GM12878 (cell line): ENCODE measurements around the gene C10orf143. TPM values are rescaled to one million over a fixed set of nuclear protein-coding genes. Genes with fewer than 3 reads are reported as not detected.

Experiments
- ATAC-seq: fragments of 200-7000 bp; cut with Tn5 transposase; 3 replicates; pipeline ENCODE4 v1.9.1; 2020; ENCODE audit warnings: mild to moderate bottlenecking, moderate library complexity
- BruUV-seq: library from RNA; stranded (reverse); fragments of 400-500 nt; replicated peaks from 2 replicates; lab custom pipeline; 2021; lab: Mats Ljungman, UMichigan
- CTCF ChIA-PET: fragments of 300-600 bp; sonication (Branson Sonifier 250); formaldehyde crosslinking; extraction: SDS; loops from one replicate; lab custom pipeline; 2021; ENCODE audit warnings: inconsistent platforms; lab: Yijun Ruan, JAX
- POLR2A ChIA-PET: fragments of 350-600 bp; formaldehyde crosslinking; extraction: SDS; loops from one replicate; lab custom pipeline; 2021; ENCODE audit warnings: inconsistent platforms; lab: Charles Lee
- RAD21 ChIA-PET: fragments of 300-600 bp; sonication (Branson Sonifier 250); formaldehyde crosslinking; loops from one replicate; lab custom pipeline; 2023; ENCODE audit warnings: antibody characterized with exemption; ENCODE audit not compliant: unreplicated experiment; lab: Charles Lee
- SMC1A ChIA-PET: fragments of 300-600 bp; sonication (Branson Sonifier 250); formaldehyde crosslinking; loops from one replicate; lab custom pipeline; 2023; ENCODE audit not compliant: unreplicated experiment, uncharacterized antibody; lab: Charles Lee
- DNase-seq: peaks from one replicate; pipeline ENCODE4 v3.0.0-alpha.2; 2011; ENCODE audit warnings: low read depth, low spot score
- FAIRE-seq: peaks from 3 replicates; lab custom pipeline; 2011; peaks lifted over from hg19 to GRCh38; lab: Jason Lieb, UNC
- H2AFZ ChIP-seq: 2 replicates; pipeline ENCODE4 v1.6.0; 2011; ENCODE audit warnings: low read depth, low read length, control low read depth; ENCODE audit not compliant: control insufficient read depth
- H3K27ac ChIP-seq: 2 replicates; pipeline ENCODE4 v1.5.1; 2011; ENCODE audit warnings: control low read depth; ENCODE audit not compliant: control insufficient read depth, insufficient read depth
- H3K27me3 ChIP-seq, 2 experiments: replicated peaks in 1 of 2; 2 replicates each; pipeline versions ENCODE4 v1.6.0 to v1.6.1; 2011; ENCODE audit warnings: low read length in 1 of 2; ENCODE audit not compliant: control insufficient read depth in 2 of 2, insufficient read depth in 2 of 2
- H3K36me3 ChIP-seq, 2 experiments: 2 replicates each; pipeline ENCODE4 v1.5.1; 2011; ENCODE audit warnings: low read length in 1 of 2; ENCODE audit not compliant: control insufficient read depth in 2 of 2, insufficient read depth in 2 of 2
- H3K4me1 ChIP-seq: 2 replicates; pipeline ENCODE4 v1.6.1; 2011; ENCODE audit warnings: mild to moderate bottlenecking, low read length, moderate library complexity, mixed read lengths; ENCODE audit not compliant: control insufficient read depth, insufficient read depth
- H3K4me2 ChIP-seq: 2 replicates; pipeline ENCODE4 v1.6.0; 2011; ENCODE audit warnings: control low read depth; ENCODE audit not compliant: control insufficient read depth, insufficient read depth
- H3K4me3 ChIP-seq: fragments of 200-600 bp; sonication (generic); 2 replicates; pipeline ENCODE4 v1.5.1; 2016
- H3K79me2 ChIP-seq: 2 replicates; pipeline ENCODE4 v1.6.0; 2011; ENCODE audit warnings: low read length; ENCODE audit not compliant: control insufficient read depth, insufficient read depth
- H3K9ac ChIP-seq: 2 replicates; pipeline ENCODE4 v1.8.0; 2011; ENCODE audit warnings: low read length, control low read depth, mixed read lengths; ENCODE audit not compliant: control insufficient read depth, insufficient read depth
- H3K9me3 ChIP-seq: replicated peaks from 3 replicates; pipeline ENCODE4 v1.5.1; 2011; ENCODE audit warnings: mild to moderate bottlenecking, low read length; ENCODE audit not compliant: control insufficient read depth, insufficient read depth
- H4K20me1 ChIP-seq: 2 replicates; pipeline ENCODE4 v1.6.0; 2011; ENCODE audit not compliant: control insufficient read depth, insufficient read depth
- CEBPB ChIP-seq, 2 experiments: fragments of 150-350 bp in 1 of 2; IDR thresholded peaks; 2 replicates each; pipeline ENCODE4 v1.6.1; 2012 to 2014; ENCODE audit warnings: low read depth in 2 of 2, low read length in 2 of 2, borderline replicate concordance in 1 of 2, inconsistent platforms in 1 of 2
- IRF5 ChIP-seq: fragments of 450-650 bp; IDR thresholded peaks from 2 replicates; pipeline ENCODE4 v1.6.1; 2017; ENCODE audit warnings: borderline replicate concordance
- LARP7 ChIP-seq: fragments of 450-650 bp; IDR thresholded peaks from 2 replicates; pipeline ENCODE4 v1.6.1; 2017; ENCODE audit warnings: mild to moderate bottlenecking
- MEF2B ChIP-seq: fragments of 450-650 bp; IDR thresholded peaks from 2 replicates; pipeline ENCODE4 v1.6.1; 2018; ENCODE audit warnings: mild to moderate bottlenecking, moderate library complexity; ENCODE audit not compliant: partially characterized antibody, poor library complexity, severe bottlenecking
- NFYA ChIP-seq: IDR thresholded peaks from 2 replicates; pipeline ENCODE4 v1.6.1; 2011; ENCODE audit warnings: low read depth, mild to moderate bottlenecking, low read length, improper control_type of control experiment, borderline replicate concordance
- NFYB ChIP-seq: IDR thresholded peaks from 2 replicates; pipeline ENCODE4 v1.6.1; 2011; ENCODE audit warnings: low read depth, mild to moderate bottlenecking, low read length, improper control_type of control experiment, moderate library complexity; ENCODE audit not compliant: insufficient read depth
- SRF ChIP-seq, 2 experiments: IDR thresholded peaks; 2 replicates each; pipeline ENCODE4 v1.6.1; 2011; ENCODE audit warnings: low read depth in 2 of 2, low read length in 2 of 2, mild to moderate bottlenecking in 1 of 2, moderate library complexity in 1 of 2
- ZBTB4 ChIP-seq: fragments of 450-650 bp; formaldehyde crosslinking; IDR thresholded peaks from 2 replicates; pipeline ENCODE4 v1.4.0; 2022; ENCODE audit warnings: mild to moderate bottlenecking, moderate library complexity
- WGBS: methylation state at CpG from one replicate; pipeline ENCODE4 v1.1.6; 2016; ENCODE audit warnings: low lambda C conversion rate; ENCODE audit not compliant: insufficient replicate concordance, insufficient coverage; ENCODE audit errors: missing lambda C conversion rate; 5-methylcytosine and 5-hydroxymethylcytosine counted together
- in situ Hi-C: fragments of 300-500 bp; cut with MboI; formaldehyde crosslinking; loops from 9 replicates; pipeline ENCODE4 v1.14.3; 2018; ENCODE audit warnings: mixed read lengths
- intact Hi-C: fragments of 100-400 bp; cut with micrococcal nuclease; formaldehyde crosslinking; loops from one replicate; pipeline ENCODE4 v1.14.2; 2022; ENCODE audit not compliant: unreplicated experiment
- polyA plus RNA-seq, 11 experiments: library from polyadenylated mRNA; depleted of rRNA in 4 of 11; unstranded in 6 of 11; stranded (reverse) in 5 of 11; fragments of >200 nt; fragmentation: Nextera tagmentation in 4 of 11; fragmentation: Illumina TruSeq in 1 of 11; extraction: Ambion mirVana in 4 of 11; extraction: Trizol in 1 of 11; gene quantifications; 1 replicate in 1 of 11; 2 replicates in 10 of 11; pipeline versions ENCODE4 v1.2.1 to v1.2.3, GENCODE V29; 2011 to 2016; ENCODE audit warnings: inconsistent platforms in 2 of 11, missing spikeins in 2 of 11, low read depth in 1 of 11
- total RNA-seq, 4 experiments: library from RNA; depleted of rRNA in 3 of 4; stranded (reverse); fragments of >200 nt in 3 of 4; fragmentation: Illumina TruSeq in 1 of 4; extraction: Trizol in 1 of 4; gene quantifications; 2 replicates each; pipeline versions ENCODE4 v1.2.1 to v1.2.3, GENCODE V29; 2013 to 2021
- TF ChIP-seq, protein P1 (sequence below): fragments of 450-650 bp; conservative IDR thresholded peaks from 2 replicates; pipeline ENCODE4 v1.6.1; 2017; ENCODE audit warnings: mild to moderate bottlenecking, moderate library complexity

C10orf143 gene
- total and polyA plus RNA-seq, 10 of the 15 experiments (the other 5 are each of a cell fraction or from before 2014, with no cell fraction given): 0.64 to 7.9 (median 2.6) TPM

DNA sequence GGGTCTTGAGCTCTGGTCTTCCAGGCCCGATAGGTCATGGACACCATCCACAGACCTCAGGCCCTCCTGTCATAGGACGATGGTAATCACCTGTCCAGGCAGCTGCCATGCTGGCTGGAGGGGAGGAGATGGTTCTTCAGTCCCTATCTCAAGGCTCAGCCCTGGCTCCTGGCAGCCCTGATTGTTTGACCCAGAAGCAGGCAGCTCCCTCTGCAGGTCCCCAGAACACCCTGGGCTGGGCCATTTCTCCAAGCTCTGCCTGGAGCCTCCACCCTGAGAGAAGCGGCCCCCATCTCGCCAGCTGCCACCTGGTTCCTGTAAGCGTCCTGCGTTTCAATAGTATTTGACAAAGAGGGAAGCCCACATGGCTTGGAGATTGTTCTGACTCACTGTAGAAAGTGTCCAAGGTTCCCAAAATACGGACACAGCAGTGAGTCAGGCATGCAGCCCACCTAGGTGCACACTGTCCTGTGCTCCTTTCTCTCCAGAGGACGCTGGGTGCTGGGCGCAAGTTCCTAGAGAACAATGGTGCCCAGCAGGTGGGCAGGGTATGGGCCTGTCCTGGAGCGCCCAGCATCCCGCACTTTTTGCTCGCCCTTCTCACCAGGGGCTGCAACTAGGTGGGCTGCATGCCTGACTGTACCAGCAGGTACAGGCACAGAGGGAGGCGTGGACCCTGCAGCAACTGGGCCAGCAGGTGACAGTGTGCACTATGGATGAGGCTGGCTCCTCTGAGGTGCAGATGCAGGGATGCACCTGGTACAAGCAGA, 74.1 kb downstream of the C10orf143 start:
- no TSS peak for BruUV-seq
- no peak for FAIRE-seq
- H2AFZ ChIP-seq: no peak overlapping the region
- WGBS: 25% methylated on average over 13 of the region's 13 CpGs
- H3K27me3 ChIP-seq: no peaks in the 10 kb centered on the region
- intact Hi-C loops: no loop called here
- ChIA-PET POLR2A (no interaction called here), CTCF (no interaction called here), RAD21 (no interaction called here), SMC1A (no interaction called here)
- in situ Hi-C loops: no loop called here
- no peaks in the 10 kb centered on the region for H3K79me2 ChIP-seq
- ATAC-seq: no peak
- H4K20me1 ChIP-seq: no peaks in the 10 kb centered on the region
- no peak overlapping the region for H3K4me2 ChIP-seq
- DNase-seq: no peak
- no peak overlapping the region for H3K4me3 ChIP-seq
- H3K9me3 ChIP-seq: no peaks in the 10 kb centered on the region
- no peaks in the 10 kb centered on the region for H3K36me3 ChIP-seq
- no peak for TF ChIP-seq IRF5
- no peak for TF ChIP-seq NFYB
- TF ChIP-seq, protein P1, sequence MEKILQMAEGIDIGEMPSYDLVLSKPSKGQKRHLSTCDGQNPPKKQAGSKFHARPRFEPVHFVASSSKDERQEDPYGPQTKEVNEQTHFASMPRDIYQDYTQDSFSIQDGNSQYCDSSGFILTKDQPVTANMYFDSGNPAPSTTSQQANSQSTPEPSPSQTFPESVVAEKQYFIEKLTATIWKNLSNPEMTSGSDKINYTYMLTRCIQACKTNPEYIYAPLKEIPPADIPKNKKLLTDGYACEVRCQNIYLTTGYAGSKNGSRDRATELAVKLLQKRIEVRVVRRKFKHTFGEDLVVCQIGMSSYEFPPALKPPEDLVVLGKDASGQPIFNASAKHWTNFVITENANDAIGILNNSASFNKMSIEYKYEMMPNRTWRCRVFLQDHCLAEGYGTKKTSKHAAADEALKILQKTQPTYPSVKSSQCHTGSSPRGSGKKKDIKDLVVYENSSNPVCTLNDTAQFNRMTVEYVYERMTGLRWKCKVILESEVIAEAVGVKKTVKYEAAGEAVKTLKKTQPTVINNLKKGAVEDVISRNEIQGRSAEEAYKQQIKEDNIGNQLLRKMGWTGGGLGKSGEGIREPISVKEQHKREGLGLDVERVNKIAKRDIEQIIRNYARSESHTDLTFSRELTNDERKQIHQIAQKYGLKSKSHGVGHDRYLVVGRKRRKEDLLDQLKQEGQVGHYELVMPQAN: no peak
- TF ChIP-seq ZBTB4 (CRISPR knock-in tag): no peak
- TF ChIP-seq MEF2B: no peak
- TF ChIP-seq SRF (IDR thresholded peaks at IDR 0.05; ENCODE audit: low read depth in 2 of 2, low read length in 2 of 2): no peak
- no peak for TF ChIP-seq NFYA
- no peak for TF ChIP-seq LARP7
- TF ChIP-seq CEBPB (IDR thresholded peaks at IDR 0.05; ENCODE audit: borderline replicate concordance in 1 of 2, low read depth in 2 of 2, low read length in 2 of 2): no peak
- no peak overlapping the region for H3K27ac ChIP-seq
- no peak overlapping the region for H3K9ac ChIP-seq
- H3K4me1 ChIP-seq: no peaks in the 10 kb centered on the region
